GM18858 (cell line): Measurements from ENCODE around the gene ACAP1.

Experiments
- ATAC-seq: cut with Tn5 transposase; IDR thresholded peaks from one replicate; pipeline ENCODE4 v1.9.1; 2021; ENCODE audit not compliant: unreplicated experiment

Gene ACAP1, protein sequence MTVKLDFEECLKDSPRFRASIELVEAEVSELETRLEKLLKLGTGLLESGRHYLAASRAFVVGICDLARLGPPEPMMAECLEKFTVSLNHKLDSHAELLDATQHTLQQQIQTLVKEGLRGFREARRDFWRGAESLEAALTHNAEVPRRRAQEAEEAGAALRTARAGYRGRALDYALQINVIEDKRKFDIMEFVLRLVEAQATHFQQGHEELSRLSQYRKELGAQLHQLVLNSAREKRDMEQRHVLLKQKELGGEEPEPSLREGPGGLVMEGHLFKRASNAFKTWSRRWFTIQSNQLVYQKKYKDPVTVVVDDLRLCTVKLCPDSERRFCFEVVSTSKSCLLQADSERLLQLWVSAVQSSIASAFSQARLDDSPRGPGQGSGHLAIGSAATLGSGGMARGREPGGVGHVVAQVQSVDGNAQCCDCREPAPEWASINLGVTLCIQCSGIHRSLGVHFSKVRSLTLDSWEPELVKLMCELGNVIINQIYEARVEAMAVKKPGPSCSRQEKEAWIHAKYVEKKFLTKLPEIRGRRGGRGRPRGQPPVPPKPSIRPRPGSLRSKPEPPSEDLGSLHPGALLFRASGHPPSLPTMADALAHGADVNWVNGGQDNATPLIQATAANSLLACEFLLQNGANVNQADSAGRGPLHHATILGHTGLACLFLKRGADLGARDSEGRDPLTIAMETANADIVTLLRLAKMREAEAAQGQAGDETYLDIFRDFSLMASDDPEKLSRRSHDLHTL

DNA sequence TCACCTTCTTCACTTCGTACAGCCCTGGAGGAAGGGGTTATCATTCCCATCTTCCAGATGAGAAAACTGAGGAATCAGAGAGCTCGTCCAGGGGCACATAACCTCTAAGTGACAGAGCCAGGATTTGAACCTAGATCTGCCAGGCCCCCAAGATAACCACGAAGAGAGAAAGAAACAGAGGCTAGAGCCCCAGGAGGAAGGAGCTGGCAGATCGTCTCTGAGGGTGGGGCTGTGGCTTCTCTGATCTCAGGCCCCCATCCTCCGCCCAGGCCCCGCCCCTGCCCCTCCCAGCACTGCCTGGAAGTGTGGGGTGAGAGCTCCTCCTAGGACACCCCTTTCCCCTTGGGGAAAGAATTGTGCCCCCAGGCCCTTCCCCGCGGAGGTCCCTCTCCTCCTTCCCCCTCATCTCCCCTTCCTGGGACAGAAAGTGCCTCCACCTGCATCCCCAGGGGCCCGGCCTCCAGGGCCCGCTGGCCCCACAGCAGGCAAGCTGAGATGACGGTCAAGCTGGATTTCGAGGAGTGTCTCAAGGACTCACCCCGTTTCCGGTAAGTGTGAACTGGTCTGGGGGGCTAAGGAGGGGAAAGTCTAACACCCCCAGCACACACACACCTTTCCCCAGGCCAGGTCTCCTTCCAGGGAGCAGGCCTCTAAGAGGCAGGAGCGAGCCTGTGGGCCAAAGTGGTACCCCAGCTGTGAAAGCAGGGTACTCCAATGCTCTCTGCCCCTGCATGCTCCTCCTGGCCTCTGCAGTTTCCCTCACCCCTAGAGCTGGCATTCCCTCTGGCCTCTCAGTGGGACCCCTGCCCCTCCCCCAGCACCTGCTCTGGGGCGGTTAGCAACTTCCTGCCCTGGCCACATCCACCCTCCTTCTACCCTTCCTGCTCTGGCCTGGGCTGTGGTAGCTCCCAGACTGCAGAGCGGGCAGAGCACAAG, at the start of gene ACAP1:
Gene ACAP1 (plus strand): TSS at position 290 of the 936 bp plus-strand sequence. CDS start 206 bp downstream, at position 496.
- ATAC-seq: no peak

DNA sequence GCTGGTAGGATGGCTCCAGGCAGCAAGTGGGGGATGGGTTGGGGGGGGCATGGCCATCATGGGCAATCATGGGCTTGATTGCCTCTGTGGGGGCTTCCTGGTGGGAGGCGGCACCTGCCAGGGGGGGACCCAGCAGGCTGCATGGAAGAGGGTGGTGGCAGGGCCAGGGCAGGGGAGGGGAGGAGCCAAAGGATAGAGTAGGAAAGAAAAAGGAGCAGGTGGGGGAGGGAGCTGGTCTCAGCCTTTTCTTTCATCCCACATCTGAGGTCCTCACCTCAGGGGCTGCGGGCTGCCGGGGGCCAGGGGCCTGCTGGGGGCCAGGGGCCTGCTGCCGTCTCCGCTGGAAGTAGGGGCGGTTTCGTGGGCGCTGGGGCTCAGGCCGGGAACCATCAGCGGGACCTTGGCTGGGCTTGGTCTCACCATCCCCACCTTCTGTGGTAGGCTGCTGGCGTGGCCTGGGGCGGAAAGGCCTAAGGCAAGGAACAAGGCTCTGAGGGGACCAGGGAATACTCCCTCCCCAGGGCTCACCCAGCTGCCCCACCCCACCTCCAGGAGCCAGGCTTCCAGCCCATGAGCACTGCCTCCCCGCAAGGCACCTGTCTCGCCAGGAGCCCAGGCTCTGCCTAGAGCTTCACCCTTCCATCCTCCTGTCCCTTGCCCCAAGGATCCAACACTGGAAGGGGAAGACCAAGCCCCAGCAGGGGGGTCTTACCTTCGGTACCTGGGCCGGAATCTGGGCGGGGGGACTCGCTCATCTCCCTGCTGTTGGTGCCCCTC, 46.9 kb upstream of the ACAP1 start:
- no peak for ATAC-seq

GRCh38 chr17:7290166-7290565, 46.2 kb upstream of the ACAP1 start:
- no peak for ATAC-seq

DNA sequence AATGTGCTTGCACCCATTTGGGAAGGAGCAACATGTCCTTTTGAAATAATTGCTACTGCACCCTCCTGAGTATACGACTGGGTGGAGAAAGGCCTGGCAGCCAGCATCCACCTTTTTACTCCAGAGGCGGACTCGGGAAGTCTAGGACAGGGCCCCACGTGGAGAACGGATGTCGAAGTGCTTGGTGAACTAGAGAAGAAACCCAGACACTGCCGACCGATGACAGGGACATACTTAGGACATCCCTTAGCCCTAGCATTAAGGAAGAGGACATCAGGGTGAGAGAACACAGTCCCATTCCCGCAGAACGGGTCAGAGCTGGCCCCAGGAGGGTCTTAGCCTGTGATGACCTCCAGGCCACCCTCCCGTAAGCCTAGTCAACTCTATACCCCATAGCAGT, 45.6 kb upstream of the ACAP1 start:
- no peak for ATAC-seq

DNA sequence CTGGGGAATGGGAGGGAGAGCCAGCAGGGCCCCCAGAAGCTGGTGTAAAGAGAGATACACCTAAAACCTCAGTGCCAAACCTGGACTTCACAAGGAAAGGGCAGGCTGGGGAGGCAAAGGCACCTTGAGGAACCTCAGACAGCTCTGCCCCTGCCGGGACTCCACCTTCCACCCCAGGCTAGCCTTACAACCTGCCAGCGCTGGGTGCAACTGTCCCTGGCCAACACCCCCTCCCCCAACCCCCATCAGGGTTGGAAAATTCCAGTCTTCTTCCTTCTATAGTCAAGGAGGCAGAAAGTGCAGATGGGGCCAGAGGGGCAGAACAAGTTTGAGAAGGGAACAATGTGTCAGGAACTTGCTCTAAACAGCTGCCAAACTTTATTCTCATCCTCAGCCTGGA, 44.1 kb upstream of the ACAP1 start:
- no peak for ATAC-seq

DNA sequence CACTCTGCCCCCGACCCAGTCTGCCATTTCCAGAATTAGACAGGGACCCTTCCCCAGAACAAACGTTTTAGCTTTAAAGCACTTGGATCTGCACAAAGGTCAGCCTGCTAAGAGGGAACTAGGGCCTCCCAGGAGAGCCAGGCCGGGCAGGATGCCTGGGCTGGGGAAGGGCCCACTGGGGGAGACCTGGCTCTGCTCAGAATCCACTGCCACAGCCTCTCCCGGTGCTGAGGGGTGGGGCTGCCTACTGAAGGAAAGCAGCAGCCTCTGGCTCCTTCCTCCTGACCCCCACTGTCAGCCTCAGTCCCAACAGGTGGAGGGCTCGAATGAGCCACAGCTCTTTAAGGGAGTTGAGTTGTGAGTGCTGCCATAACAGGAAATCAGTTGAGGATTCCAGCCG, 43.6 kb upstream of the ACAP1 start:
- ATAC-seq: no peak

DNA sequence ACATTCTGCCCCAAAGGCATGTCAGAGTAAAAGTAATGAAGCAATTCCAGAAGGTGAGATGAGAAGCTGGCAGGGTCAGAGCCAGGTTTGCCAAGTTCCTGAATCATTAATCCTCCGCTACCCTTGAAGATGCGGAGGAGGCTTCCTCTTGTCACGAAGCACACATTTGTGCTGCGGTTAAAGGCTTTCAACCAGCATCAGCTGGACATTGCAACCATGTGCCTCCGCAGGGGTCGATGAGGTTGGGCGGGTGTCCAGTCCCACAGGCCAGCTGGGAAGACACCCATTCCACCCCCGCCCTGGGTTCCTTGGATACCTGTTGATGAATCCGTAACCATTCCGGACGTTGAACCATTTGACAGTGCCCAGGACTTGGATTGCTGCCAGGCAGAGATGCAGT, 43.2 kb upstream of the ACAP1 start:
- ATAC-seq: no peak

GRCh38 chr17:7293816-7294613, 42.3 kb upstream of the ACAP1 start:
- ATAC-seq: no peak

DNA sequence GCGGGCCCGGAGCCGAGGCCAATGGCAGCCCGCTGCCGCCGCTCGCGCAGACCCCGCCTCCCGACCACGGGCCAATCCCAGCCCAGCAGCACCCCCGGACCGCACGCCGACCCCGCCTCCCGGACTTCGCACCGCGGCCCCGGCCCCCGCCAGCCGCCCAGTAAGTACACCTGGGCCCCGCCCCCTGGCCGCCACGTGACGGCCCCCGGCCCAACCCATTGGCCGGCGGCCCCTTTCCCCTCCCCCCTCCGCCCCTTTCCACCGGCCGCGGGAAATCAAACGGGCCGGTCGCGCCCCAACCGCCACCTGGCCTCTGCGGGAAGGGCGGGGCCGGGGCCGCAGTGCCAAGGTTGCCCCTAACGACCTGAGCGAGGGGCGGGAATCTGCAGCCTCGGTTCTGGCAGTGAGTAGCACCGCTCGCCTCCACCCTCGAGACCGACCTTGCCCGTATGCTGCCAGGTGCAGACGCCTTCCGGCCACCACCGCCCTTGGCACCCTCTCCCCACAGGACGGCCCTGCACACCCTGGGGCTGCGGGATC, 41.6 kb upstream of the ACAP1 start, which contains the start of gene YBX2:
Gene YBX2 (minus strand): TSS at position 26 of the 540 bp plus-strand sequence. CDS start 139 bp downstream, outside the sequence.
- no peak for ATAC-seq

DNA sequence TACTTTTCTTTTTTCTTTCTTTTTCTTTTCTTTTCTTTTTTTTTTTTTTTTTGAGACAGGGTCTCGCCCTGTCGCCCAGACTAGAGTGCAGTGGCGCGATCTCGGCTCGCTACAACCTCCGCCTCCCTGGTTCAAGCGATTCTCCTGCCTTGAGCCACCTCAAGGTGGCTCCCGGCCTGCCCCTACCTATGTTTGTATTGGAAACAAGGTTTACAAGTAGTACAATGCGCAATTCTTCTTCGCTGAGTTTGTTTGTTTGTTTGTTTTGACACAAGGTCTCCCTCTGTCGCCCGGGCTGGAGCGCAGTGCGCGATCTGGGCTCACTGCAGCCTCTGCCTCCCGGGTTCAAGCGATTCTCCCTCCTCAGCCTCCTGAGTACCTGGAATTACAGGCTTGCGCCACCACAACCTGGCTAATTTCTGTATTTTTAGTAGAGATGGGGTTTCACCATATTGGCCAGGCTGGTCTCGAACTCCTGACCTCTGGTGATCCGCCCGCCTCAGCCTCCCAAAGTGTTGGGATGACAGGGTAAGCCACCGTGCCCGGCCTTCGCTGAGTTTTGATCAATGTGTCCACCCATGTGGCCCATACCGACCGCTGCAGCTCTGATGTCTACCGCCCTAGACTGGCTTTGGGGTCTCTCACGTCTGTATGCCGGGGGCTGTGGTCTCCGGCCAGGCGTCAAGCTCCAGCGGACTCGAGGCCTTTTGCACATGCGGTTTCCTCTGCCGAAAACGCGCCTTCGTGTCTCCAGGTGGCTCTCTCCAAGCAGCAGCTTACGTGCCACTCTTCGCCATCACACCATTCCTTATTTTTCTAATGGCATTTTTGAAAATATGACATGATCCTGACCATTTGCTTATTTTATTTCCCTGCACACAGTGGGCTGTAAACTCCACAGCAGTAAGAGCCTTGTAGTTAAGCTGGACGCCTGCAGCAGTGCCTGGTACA, 40.8 kb upstream of the ACAP1 start:
- ATAC-seq: no peak

DNA sequence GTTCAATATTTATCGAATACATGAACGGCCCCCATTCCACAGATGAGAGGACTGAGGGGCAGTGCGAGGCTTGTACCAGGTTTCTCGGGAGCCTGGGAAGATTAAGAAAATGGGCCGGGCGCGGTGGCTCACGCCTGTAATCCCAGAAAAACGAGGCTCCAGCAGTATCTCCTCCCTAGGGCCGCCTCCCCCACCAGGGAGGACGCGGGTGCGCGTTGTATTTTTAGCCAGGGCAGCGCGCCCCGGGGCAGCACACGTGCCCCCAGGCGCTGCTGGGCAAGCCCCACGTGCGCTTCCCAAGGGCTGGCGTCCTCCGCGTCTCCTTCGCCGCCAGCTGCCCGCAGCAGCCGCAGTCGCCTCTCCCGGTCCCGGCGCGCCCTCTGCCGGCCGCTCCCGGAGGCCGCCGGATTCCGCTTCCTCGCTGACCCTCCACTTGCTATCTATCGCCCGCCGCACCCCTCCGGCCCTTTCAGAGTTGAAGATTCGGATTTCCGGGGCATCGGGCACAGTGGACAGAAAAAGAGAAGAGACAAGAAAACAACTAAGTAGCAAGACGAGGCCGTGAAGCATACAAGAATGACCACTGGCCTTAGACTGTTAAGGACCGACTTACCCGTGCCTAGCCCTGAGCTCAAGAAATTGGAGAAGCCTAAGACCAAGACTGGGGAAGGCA, 40.0 kb upstream of the ACAP1 start:
- no peak for ATAC-seq

DNA sequence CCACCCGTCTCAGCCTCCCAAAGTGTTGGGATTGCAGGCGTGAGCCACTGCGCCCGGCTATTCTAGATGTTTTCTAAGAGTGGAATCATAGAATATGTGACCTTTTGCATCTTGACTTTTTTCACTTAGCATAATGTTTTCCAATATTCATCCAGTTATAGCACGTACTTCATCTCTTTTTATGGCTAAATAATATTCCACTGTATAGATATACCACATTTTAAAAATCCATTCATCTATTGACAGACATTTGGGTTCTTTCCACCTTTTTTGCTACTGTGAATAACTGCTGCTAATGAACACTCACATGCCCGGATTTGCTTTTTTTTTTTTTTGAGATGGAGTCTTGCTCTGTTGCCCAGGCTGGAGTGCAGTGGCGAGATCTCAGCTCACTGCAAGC, 32.1 kb upstream of the ACAP1 start:
- ATAC-seq: no peak

GRCh38 chr17:7306911-7307685, 29.2 kb upstream of the ACAP1 start, which contains the start of gene EIF5A:
Gene EIF5A, plus strand, starts transcription at chr17:7307628. Its CDS starts 2,008 bp downstream, at chr17:7309636.
- ATAC-seq: peak; percentile 53

- no peak for ATAC-seq
Measured at GRCh38 chr17:7307686-7308624, 28.4 kb upstream of the ACAP1 start.

GRCh38 chr17:7308625-7309433, 27.5 kb upstream of the ACAP1 start:
- no peak for ATAC-seq
